Karpas-422 (cell line): ENCODE data around the gene SNX8. TPM values are rescaled to one million over a fixed set of nuclear protein-coding genes. Genes with fewer than 3 reads are reported as not detected.
"Not testable (repeated sequence)": the region's sequence is repeated elsewhere in the genome, so short reads cannot be mapped to it uniquely, and the experiment has no call there.

Experiments used
- DNase-seq: peaks from one replicate; pipeline ENCODE4 v3.0.0-alpha.2; 2015
- H2AFZ ChIP-seq: fragments of 200-600 bp; sonication (generic); 2 replicates; pipeline ENCODE4 v1.6.1; 2014; ENCODE audit warnings: antibody characterized with exemption, low read length, mixed read lengths
- H3K27ac ChIP-seq: fragments of 200-600 bp; sonication (generic); 2 replicates; pipeline ENCODE4 v1.5.1; 2014; ENCODE audit warnings: mild to moderate bottlenecking, low read length, moderate library complexity
- H3K27me3 ChIP-seq: fragments of 200-600 bp; sonication (generic); 2 replicates; pipeline ENCODE4 v1.6.1; 2014; ENCODE audit warnings: low read length, mixed read lengths
- H3K36me3 ChIP-seq: fragments of 200-600 bp; sonication (generic); 2 replicates; pipeline ENCODE4 v1.6.1; 2014; ENCODE audit warnings: low read length, mixed read lengths; ENCODE audit not compliant: insufficient read depth
- H3K4me1 ChIP-seq: fragments of 200-600 bp; sonication (generic); 2 replicates; pipeline ENCODE4 v1.6.1; 2014; ENCODE audit warnings: mild to moderate bottlenecking, low read length, mixed read lengths
- H3K4me2 ChIP-seq: fragments of 200-600 bp; sonication (generic); 2 replicates; pipeline ENCODE4 v1.6.1; 2014; ENCODE audit warnings: low read length, low read depth, mild to moderate bottlenecking; ENCODE audit not compliant: poor library complexity, severe bottlenecking
- H3K4me3 ChIP-seq: fragments of 200-600 bp; sonication (generic); 2 replicates; pipeline ENCODE4 v1.5.1; 2014; ENCODE audit warnings: mild to moderate bottlenecking, antibody characterized with exemption, low read length, mixed read lengths
- H3K79me2 ChIP-seq: fragments of 200-600 bp; sonication (generic); 2 replicates; pipeline ENCODE4 v1.6.1; 2014; ENCODE audit warnings: mild to moderate bottlenecking, low read length, mixed read lengths
- H3K9ac ChIP-seq: fragments of 200-600 bp; sonication (generic); 2 replicates; pipeline ENCODE4 v1.6.0; 2014; ENCODE audit warnings: low read length
- H3K9me2 ChIP-seq: fragments of 200-600 bp; sonication (generic), shearing (Covaris generic); replicated peaks from 2 replicates; pipeline ENCODE4 v1.6.0; 2014; ENCODE audit warnings: mild to moderate bottlenecking, low read length, moderate library complexity; ENCODE audit not compliant: insufficient read depth
- H3K9me3 ChIP-seq: fragments of 300-700, 200-600 bp; sonication (generic); 2 replicates; pipeline ENCODE4 v1.6.1; 2014; ENCODE audit warnings: low read length, mixed read lengths
- H4K20me1 ChIP-seq: fragments of 200-600 bp; sonication (generic); 2 replicates; pipeline ENCODE4 v1.6.1; 2014; ENCODE audit warnings: mild to moderate bottlenecking, antibody characterized with exemption, low read length, low read depth; ENCODE audit not compliant: insufficient read depth
- total RNA-seq: library from RNA; depleted of rRNA; stranded (reverse); fragments of >200 nt; shearing (Covaris generic); gene quantifications from 2 replicates; pipeline ENCODE4 v1.2.3, GENCODE V29; 2014; ENCODE audit warnings: low replicate concordance

Gene SNX8
- total RNA-seq, 1 experiment from 2014 or later = 2.6 TPM

DNA sequence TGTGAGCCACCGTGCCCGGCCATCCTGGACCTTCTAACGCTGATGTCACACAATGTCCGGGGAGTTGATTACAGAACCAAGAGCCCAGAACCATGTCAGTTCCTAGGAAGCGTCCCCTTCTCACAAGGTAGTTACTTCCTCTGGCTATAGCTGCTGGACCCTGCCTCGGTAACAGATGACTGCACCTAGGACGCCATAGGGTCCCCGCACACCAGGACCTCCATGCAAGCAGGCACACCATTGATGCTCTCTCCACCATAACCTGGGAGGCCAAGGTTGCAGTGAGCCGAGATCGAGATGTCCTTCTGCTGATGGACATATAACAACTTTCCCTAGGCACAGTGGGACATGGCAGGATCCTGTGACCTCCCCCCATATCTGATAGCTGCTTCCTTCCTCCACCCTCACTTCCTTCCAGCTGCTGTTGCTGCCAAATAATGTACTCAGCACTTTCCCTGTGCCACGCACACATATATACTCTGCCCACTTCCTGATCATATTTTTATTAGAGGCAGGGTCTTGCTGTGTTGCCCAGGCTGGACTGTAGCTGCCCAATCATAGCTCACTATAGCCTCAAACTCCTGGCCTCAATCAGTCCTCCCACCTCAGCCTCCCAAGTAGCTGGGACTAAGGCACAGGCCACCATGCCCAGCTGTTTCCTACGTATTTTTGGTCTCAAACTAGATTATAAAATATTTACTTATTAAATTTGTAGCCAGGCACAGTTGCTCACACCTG lies 3.5 kb upstream of the SNX8 start:
- H3K36me3 ChIP-seq = no peaks in the 10 kb centered on the region
- H3K79me2 ChIP-seq = no peaks in the 10 kb centered on the region
- H3K27me3 ChIP-seq = no peaks in the 10 kb centered on the region
- no peak for DNase-seq
- no peaks in the 10 kb centered on the region for H4K20me1 ChIP-seq
- peaks cover 7% of the 10 kb centered on the region; the same call in 1 of the 2 replicates for H3K9me3 ChIP-seq
- H3K27ac ChIP-seq = no peak overlapping the region
- H3K4me3 ChIP-seq = no peak overlapping the region
- peaks cover 9% of the 10 kb centered on the region for H3K4me1 ChIP-seq
- no peak overlapping the region for H3K9ac ChIP-seq
- no peak overlapping the region for H2AFZ ChIP-seq
- H3K4me2 ChIP-seq = no peak overlapping the region
- H3K9me2 ChIP-seq = no peaks in the 10 kb centered on the region

DNA sequence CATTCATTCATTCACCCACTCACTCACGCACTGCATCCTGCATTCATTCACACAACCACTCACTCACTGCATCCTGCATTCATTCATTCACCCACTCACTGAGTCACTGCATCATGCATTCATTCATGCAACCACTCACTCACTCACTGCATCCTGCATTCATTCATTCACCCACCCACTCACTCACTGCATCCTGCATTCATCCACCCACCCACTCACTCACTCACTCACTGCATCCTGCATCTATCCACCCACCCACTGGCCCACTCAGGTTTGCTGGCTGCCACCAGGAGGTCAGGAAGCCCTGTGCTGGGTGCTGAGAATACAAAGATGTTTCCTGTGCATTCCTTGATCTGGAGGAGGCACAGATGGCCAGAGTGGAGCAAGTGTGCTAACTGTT lies 2.3 kb upstream of the SNX8 start:
- no peak overlapping the region for H3K9ac ChIP-seq
- no peaks in the 10 kb centered on the region for H4K20me1 ChIP-seq
- peaks cover 4% of the 10 kb centered on the region; the same call in 1 of the 2 replicates for H3K79me2 ChIP-seq
- no peaks in the 10 kb centered on the region for H3K27me3 ChIP-seq
- no peak overlapping the region for H2AFZ ChIP-seq
- H3K4me1 ChIP-seq = peaks cover 13% of the 10 kb centered on the region
- no peak for DNase-seq
- no peak overlapping the region for H3K4me3 ChIP-seq
- H3K9me3 ChIP-seq = peaks cover 7% of the 10 kb centered on the region; the same call in 1 of the 2 replicates
- no peaks in the 10 kb centered on the region for H3K9me2 ChIP-seq
- no peaks in the 10 kb centered on the region for H3K36me3 ChIP-seq
- H3K4me2 ChIP-seq = no peak overlapping the region
- H3K27ac ChIP-seq = no peak overlapping the region

DNA sequence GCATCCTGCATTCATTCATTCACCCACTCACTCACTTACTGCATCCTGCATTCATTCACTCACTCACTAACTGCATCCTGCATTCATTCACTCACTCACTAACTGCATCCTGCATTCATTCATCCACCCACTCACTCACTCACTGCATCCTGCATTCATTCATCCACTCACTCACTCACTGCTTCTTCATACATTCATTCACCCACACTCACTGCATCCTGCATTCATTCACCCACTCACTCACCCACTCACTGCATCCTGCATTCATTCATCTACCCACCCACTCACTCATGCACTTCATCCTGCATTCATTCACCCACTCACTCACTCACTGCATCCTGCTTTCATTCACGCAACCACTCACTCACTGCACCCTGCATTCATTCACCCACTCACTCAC lies 1.5 kb upstream of the SNX8 start:
- Histone ChIP-seq H3K4me2 (no peak overlapping the region), H3K36me3 (no peaks in the 10 kb centered on the region), H3K9ac (no peak overlapping the region), H3K79me2 (peaks cover 4% of the 10 kb centered on the region; the same call in 1 of the 2 replicates), H2AFZ (no peak overlapping the region), H3K4me3 (no peak overlapping the region), H3K27me3 (no peaks in the 10 kb centered on the region), H3K4me1 (peaks cover 15% of the 10 kb centered on the region), H3K27ac (no peak overlapping the region), H4K20me1 (no peaks in the 10 kb centered on the region), H3K9me3 (peaks cover 7% of the 10 kb centered on the region; the same call in 1 of the 2 replicates), H3K9me2 (no peaks in the 10 kb centered on the region)
- DNase-seq = no peak

- H3K9me3 ChIP-seq, H3K27ac ChIP-seq, H3K36me3 ChIP-seq, DNase-seq, H3K27me3 ChIP-seq, H3K9me2 ChIP-seq, H3K9ac ChIP-seq, H2AFZ ChIP-seq, H3K79me2 ChIP-seq, H4K20me1 ChIP-seq: not testable (repeated sequence)
- H3K4me3 ChIP-seq = peak overlapping the region; percentile 44; the same call in 1 of the 2 replicates
- peak overlapping the region; percentile 46 for H3K4me2 ChIP-seq
- H3K4me1 ChIP-seq = peaks cover 16% of the 10 kb centered on the region
Measured at GRCh38 chr7:2314956-2315530, 802 bp upstream of the SNX8 start.

DNA sequence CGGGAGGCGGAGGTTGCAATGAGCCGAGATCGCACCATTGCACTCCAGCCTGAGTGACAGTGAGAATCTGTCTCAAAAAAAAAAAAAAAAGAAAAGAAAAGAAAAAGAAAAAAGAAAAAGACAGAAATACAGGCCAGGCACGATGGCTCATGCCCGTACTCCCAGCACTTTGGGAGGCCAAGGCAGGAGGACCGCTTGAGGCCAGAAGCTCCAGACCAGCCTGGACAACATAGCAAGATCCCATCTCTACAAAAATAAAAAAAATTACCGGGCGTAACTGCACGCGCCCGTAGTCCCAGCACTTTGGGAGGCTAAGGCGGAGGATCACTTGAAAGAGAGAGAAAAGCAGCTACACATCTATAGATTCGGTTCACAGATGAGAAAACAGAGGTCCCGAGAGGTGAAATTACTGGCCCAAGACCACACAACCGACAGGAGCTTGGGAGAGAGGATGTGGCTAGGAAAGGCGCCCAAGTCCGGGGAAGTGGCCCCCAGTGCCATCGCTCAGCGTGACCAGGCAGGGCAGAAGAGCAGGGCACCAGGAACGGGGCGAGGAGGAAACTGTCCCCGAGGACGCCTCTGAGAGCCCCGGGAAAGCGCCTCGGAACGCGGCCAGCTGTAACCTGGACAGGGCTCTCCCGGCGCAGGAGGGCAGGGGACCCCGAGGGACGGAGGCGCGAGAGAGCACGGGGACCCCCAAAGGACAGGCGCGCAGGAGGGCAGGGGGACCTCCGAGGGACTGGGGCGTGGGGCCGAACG lies 612 bp downstream of the SNX8 start:
- Histone ChIP-seq H3K9me2 (no peaks in the 10 kb centered on the region), H3K9me3 (peaks cover 7% of the 10 kb centered on the region; the same call in 1 of the 2 replicates), H3K9ac (peak overlapping the region; percentile 84), H3K27ac (no peak overlapping the region), H3K27me3 (no peaks in the 10 kb centered on the region), H3K4me1 (peaks cover 16% of the 10 kb centered on the region), H3K36me3 (no peaks in the 10 kb centered on the region), H2AFZ (peak overlapping the region; percentile 86; the same call in 1 of the 2 replicates), H4K20me1 (no peaks in the 10 kb centered on the region), H3K79me2 (peaks cover 4% of the 10 kb centered on the region; the same call in 1 of the 2 replicates), H3K4me2 (peak overlapping the region; percentile 87), H3K4me3 (peak overlapping the region; percentile 92)
- DNase-seq = peak; percentile 43

- H2AFZ ChIP-seq = no peak overlapping the region
- H3K9ac ChIP-seq = no peak overlapping the region
- no peaks in the 10 kb centered on the region for H3K9me2 ChIP-seq
- peaks cover 7% of the 10 kb centered on the region; the same call in 1 of the 2 replicates for H3K9me3 ChIP-seq
- H3K27ac ChIP-seq = no peak overlapping the region
- H3K27me3 ChIP-seq = no peaks in the 10 kb centered on the region
- no peak overlapping the region for H3K4me3 ChIP-seq
- H3K36me3 ChIP-seq = no peaks in the 10 kb centered on the region
- no peaks in the 10 kb centered on the region for H4K20me1 ChIP-seq
- peaks cover 4% of the 10 kb centered on the region; the same call in 1 of the 2 replicates for H3K79me2 ChIP-seq
- peak overlapping the region; percentile 26 for H3K4me2 ChIP-seq
- peak; percentile 31 for DNase-seq
- peaks cover 28% of the 10 kb centered on the region for H3K4me1 ChIP-seq
Measured at GRCh38 chr7:2312267-2312929, 1.8 kb downstream of the SNX8 start.

DNA sequence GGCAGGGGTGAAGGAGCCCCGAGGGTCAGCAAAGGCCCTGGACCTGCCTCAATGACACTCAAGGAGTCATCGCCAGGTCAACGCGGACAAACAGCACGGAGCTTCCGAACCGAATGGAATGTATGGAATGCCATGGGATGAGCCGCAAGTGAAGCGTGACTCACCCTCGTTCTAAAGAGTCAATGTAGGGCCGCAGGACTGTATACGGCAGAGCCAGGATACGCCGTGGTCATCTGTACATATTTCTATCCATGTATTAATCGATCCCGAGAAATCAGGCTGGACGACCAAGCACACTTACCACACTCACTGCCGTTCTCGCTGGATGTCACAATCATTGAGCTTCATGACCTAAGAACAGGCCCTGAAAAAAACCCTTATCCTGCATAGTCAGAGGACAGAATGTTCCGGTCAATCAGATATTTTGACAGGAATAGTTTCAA lies 4.3 kb downstream of the SNX8 start:
- peaks cover 8% of the 10 kb centered on the region; the same call in 1 of the 2 replicates for H3K79me2 ChIP-seq
- no peak overlapping the region for H2AFZ ChIP-seq
- H3K36me3 ChIP-seq = no peaks in the 10 kb centered on the region
- no peak overlapping the region for H3K4me2 ChIP-seq
- no peaks in the 10 kb centered on the region for H3K9me2 ChIP-seq
- H3K27me3 ChIP-seq = no peaks in the 10 kb centered on the region
- H3K4me1 ChIP-seq = peaks cover 40% of the 10 kb centered on the region
- H4K20me1 ChIP-seq = no peaks in the 10 kb centered on the region
- no peak overlapping the region for H3K27ac ChIP-seq
- H3K4me3 ChIP-seq = no peak overlapping the region
- H3K9ac ChIP-seq = no peak overlapping the region
- H3K9me3 ChIP-seq = no peaks in the 10 kb centered on the region
- DNase-seq = no peak
